GM21576 (cell line): Measurements from ENCODE around the gene C2CD3.
"Not testable (repeated sequence)": the region's sequence is repeated elsewhere in the genome, so short reads cannot be mapped to it uniquely, and the experiment has no call there.

ENCODE experiments used
- ATAC-seq: cut with Tn5 transposase; IDR thresholded peaks from one replicate; pipeline ENCODE4 v1.9.1; 2021; ENCODE audit warnings: mild to moderate bottlenecking, moderate library complexity; ENCODE audit not compliant: unreplicated experiment

Gene C2CD3

DNA sequence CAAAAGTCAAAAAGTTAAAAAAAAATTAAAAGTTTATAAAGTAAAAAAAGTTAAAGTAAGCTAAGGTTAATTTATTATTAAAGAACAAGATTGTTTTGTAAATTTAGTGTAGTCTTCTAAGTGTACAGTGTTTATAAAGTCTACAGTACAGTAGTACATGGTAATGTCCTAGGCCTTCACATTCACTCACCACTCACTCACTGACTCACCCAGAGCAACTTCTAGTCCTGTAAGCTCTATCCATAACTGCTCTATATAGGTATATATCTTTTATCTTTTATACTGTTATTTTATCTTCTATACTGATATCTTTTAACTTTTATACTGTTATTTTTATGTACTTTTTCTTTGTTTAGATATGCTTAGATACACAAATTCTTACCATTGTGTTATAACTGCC lies 11.2 kb downstream of the C2CD3 start:
- no peak for ATAC-seq

DNA sequence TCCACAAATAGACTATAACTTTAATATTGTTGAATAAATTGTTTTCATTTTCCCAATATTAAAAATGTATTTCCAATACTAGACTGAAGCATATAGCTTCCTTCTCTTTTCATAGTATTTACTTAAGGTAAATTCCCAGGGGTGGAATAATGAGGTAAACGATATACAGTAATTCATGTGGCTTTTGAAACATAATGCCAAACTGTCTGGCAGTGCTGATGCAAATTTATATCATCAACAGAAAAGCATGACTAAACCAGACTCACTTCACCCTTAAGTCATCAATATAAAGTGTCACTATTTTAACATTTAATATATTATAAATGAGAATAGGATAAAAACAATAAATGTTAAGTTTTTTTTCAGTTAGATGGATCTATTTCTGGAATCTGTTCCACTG lies 13.6 kb downstream of the C2CD3 start:
- ATAC-seq = no peak

DNA sequence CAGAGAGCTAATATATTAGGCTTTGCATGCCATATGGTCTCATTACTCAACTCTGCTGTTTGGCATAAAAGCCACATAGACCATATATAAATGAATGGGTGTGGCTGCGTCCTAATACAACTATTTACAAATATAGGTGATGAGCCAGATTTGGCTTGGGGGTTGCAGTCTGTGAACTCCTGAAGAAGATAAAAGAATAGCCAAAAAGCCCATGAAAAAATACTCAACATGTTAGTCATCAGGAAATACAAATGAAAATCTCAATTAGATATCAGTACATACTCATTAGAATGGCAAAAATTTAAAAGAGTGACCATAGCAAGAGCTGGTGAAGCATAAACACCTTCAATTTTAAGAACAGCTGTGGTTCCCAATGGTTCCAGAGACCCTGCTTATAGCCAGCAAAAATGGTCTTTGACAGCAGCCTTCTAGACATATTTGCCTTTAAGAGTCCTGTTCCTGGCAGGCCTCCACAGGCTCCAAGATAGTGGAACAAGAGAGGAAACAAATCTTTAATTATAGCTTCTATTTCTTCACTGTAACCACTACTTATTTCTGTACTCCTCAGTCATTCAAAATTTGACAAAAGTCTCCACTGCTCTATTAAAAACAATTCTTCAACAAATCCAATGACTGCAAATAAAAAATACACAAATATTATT lies 16.1 kb downstream of the C2CD3 start:
- no peak for ATAC-seq

DNA sequence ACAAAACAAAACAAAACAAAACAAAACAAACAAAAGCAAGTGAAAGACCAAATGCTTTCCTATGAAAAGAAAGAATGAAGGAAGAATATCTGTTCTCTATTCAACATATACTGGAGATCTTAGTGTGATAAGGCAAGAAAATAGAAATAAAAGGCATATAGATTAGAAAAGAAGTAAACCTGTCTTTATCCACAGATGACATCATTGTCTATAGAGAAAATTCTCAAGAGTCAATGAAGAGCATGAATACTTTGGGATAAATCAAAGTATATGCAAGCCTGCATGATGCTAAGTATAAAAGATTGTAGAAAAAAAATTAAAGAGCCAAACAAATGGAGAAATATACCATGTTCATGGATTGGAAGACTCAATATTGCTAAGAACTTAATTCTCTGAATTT lies 17.6 kb downstream of the C2CD3 start:
- no peak for ATAC-seq

DNA sequence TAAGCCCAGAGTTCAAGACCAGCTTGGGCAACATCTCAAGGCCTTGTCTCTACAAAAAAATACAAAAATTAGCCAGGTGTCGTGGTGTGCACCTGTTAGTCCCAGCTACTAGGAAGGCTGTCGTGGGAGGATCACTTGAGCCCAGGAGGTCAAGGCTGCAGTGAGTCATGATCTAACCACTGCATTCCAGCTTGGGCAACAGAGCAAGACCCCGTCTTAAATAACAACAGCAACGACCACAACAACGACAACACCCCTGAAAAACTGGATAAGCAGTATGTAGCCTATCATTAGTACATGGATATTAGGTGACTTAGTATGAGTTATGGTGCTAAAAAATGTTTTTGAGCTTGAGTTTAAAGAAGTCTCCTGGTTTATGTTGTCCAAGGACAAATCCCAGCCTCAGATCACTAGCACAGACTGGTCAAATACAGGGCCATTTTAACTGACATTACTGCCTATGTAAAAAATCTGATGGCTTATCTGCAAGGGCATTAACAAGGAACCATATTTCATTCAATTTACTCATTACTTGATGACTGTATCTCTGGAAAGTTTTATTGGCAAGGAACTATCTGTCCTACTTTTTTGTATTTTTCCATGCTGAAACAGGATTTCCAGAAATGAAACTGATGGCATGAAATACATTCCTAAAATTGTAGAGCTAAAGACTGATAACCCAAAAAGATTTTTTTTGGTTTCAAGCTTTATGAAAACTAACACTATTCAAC lies 23.4 kb downstream of the C2CD3 start:
- no peak for ATAC-seq

DNA sequence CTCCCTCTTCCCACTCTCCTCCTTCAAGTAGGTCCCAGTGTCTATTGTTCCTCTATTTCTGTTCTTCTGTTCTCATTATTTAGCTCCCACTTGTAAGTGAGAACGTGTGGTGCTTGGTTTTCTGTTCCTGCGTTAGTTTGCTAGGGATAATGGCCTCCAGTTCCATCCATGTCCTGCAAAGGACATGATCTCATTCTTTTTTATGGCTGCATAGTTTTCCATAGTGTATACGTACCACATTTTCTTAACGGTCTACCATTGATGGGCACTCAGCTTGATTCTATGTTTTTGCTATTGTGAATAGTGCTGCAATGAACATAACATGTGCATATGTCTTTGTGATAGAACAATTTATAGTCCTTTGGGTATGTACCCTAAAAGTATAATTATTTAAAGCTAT lies 26.2 kb downstream of the C2CD3 start:
- ATAC-seq = no peak

DNA sequence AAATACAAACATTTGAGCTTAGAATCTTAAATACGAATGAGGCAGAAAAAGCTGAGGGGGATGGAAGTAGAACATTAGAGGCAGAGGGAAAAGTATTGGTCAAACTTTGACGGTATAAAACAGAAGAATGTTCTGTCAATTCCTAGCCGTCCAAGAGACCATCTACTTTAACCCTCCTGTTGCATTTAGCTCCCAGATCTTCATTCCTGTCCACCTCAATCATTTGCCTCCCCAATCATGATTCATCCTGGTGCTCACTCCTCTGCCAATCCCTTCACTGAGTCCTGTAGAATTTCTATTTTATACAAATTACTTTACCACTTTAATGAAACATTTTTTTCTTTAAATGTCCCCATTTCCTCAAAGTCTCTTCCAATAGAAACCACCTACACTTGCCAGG lies 28.2 kb downstream of the C2CD3 start:
- ATAC-seq = no peak

DNA sequence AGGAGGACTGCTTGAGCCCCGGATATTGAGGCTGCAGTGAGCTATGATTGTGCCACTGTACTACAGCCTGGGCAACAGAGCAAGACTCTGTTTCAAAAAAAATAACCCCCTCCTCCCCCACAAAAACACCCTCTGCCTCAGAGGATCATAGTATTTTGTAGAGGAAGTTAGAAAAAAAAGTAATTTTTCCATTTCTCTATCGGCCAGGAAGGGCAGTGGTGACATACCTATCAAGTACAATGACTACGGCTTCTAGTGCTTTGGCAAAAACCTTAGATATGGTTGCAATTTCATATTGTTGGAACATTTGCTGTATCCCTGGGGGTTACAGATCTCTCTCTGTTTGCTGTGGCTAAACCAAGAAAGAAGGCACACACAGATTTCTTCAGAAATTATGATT lies 28.9 kb downstream of the C2CD3 start:
- ATAC-seq = no peak

DNA sequence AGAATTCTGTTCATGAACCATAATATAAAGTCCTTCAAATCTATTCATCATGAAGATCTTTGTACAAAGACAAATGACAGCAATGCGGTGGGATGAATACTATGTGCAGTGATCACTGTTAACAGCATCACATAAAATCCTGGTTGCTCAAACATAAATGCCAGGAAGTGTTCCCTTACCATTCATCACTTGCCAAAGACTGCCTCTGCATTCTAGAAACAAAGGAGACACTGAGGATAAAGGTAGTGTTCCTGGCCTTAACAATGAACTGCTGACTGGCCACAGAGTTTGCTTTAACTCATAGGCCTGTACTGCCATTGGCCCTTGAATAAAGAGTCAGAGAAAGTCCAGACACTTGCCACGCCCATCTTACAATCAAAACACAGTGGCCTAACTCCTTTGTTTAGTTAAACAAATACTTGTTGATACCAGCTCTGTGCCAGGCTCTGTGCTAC lies 29.5 kb downstream of the C2CD3 start:
- no peak for ATAC-seq

DNA sequence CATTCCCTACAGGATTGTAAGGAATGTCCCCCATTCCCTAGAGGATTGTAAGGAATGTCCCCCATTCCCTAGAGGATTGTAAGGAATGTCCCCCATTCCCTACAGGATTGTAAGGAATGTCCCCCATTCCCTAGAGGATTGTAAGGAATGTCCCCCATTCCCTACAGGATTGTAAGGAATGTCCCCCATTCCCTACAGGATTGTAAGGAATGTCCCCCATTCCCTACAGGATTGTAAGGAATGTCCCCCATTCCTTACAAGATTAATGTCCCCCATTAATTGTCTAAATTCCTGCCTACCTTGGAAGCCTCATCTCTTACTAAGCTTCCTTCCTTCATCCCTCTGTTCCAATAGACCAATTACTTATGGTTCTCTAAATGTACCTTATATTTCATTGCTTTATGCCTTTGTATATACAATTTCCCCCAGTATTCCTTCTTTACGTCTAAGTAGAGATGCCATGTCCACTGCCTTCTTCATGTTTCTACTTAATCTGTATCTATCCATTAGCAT lies 30.8 kb downstream of the C2CD3 start:
- not testable (repeated sequence) for ATAC-seq

DNA sequence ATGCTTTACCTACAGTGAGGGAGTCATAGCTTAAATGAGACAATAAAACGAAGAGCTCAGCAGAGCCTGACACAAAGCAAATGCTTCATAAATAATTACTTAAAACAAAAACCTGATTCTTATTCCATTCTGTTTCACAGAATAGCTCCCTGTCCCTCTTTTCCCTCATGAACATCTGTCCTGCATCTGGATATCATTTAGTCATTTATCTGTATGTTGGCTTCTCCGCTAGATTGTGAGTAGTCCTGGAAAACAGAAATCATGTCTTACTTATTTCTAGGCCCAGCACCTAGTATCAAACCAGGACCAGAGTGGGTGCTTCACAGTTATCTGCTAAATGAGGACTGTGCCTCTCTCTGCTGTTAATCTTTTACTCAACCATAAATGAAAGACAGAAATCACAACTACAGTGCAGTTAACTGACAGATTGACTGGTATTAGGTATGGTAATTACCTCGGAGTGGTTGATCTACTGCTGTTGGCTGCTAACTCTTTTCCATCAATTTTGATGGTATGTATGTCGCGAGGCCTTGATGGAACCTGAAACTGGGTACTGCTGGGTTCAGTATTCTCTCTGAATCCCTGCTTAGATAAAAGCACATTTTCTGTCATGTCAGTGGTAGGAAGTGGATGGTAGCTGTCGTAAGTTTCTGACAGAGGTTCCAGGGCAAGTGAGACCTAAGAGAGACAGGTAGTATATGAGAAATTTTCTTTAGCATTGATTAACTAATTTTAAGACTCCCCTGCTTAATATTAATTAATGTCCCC lies 31.5 kb downstream of the C2CD3 start:
- no peak for ATAC-seq

DNA sequence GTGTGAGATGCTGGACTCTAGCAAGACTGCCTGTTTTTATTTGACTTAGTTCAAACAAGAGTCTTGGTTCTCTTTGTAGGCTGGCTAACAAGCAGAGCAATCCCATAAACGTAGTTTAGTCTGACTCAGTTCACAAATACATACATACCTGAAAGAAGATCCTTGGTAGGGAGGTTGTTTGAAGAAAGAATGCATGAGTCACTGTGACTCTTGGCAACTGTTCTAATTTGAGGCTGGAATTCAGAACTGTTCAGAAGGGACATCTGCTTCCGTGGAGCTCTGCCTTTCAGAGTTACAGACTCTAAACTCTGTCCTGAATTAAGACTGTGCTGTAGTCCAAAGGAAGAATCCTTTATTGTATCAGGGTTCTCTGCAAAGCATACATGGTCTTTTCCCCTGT lies 32.2 kb downstream of the C2CD3 start:
- no peak for ATAC-seq

DNA sequence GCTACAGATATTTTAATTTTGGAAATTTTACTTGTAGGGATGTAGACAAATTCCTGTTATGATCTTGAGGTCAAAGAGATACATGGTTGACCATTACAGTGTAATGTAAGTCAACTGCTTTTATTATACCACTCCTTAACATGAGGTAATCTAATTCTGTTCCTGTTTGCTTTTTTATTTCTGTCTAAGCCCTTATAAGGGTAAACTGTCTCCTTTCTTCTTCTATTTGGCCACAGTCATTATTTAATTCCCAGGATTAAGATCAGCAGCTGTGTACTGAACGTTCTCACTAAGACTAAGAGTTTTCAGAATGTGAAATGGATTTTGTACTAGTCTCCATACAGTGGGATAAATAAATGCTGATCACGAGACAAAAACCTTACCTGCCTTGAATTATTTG lies 32.8 kb downstream of the C2CD3 start:
- no peak for ATAC-seq

DNA sequence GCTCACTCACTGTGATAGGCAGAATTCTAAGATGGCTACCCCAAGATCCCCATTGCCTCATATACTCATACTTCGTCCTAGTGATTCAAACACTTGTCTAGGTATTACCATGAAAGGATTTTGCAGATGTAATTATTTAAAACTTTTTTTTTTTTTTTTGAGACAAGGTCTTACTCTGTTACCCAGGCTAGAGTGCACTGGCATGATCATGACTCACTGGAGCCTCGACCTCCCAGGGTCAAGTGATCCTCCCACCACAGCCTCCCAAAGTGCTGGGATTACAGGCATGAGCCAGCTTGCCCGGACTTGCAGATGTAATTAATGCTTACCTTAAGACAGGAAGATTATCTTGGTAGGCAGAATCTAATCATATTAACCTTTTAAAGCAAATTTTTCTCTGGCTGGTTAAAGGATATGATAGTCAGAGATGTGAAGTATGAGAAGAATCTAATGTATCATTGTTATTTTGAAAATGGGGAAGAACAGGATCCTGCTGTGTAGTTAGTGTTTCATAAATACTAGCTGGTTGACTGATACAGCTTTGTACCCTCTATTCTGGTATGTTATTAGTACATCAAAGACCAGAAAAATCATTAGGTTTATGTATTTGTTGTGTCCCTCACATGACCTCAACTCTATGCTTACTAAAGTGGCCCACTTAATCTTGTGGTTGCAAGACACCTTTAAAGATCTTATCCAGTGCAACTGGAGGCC lies 35.5 kb downstream of the C2CD3 start:
- ATAC-seq = no peak

DNA sequence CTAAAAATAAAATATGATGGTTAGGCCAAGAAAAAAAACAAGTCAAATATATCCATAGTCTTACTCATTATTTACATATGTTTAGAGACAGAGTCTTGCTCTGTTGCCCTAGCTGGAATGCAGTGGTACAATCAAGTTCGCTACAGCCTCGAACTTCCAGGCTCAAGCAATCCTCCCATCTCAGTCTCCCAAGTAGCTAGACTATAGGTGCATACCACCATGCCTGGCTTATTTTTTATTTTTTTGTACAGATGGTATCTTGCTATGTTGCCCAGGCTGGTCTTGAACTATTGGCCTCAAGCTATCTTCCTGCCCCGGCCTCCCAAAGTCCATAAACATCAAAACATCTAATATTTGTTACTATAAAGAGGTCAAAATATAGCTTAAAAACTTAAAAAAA lies 36.1 kb downstream of the C2CD3 start:
- ATAC-seq = no peak

DNA sequence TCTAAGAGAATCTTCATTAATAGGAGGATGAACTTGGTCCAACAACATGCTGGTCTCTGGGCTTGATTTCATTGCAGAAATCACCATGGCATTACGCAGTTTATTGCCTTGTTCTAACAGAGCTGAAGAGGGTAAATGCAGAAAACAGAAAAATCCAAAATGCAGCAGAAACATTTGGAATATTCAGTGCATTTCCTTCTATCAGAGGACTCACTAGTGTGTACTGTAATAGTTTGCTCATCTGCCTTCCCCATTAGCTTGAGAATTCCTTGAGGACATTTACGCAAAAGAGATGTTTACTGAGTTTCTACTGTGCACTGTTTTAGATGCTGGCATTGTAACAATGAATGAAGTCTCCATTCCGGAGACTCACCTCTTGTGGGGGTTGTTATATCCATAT lies 37.4 kb downstream of the C2CD3 start:
- no peak for ATAC-seq

DNA sequence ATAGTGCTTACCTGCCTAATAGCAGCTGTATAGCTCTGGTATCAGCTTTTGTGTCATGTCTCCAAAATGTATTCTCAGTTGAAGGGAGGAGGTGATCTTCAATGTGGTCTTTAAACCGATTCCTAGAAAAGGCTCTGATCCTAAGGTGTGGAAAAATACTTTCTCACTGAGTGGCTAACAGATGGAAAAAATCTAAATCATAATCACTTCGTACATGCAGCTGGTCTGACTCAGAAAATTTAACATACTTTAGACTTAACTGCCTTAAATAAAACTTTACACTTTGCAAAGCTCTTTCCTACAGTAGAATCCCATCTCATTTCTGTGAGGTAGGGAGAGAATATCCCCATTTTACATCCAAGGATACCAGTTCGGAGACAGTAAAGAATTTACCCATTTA lies 38.0 kb downstream of the C2CD3 start:
- ATAC-seq = no peak

DNA sequence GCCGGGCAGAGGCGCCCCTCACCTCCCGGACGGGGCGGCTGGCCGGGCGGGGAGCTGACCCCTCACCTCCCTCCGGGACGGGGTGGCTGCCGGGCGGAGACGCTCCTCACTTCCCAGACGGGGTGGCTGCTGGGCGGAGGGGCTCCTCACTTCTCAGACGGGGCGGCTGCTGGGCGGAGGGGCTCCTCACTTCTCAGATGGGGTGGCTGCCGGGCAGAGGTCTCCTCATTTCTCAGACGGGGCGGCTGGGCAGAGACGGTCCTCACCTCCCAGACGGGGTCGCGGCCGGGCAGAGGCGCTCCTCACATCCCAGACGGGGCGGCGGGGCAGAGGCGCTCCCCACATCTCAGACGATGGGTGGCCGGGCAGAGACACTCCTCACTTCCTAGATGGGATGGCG lies 41.7 kb downstream of the C2CD3 start:
- not testable (repeated sequence) for ATAC-seq

DNA sequence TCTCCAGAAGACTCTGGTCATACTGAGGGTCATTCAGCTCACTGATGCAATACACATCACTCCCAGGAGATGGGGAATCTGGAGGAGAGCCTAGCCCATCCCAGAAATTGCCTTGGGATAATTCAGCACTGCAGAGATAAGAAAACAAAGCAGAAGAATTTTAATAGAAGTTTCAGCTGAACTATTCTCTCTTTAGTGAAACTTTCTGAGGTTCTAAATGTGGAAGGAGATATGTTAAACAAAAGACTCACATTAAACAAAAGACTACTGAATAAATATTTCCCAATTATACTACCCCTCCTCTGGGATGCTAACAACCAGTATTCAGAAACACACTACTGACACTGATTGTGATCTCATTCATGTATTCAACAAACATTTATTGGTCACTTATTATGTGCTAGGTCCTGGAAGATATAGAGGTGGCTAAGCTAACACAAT lies 47.8 kb downstream of the C2CD3 start:
- no peak for ATAC-seq

DNA sequence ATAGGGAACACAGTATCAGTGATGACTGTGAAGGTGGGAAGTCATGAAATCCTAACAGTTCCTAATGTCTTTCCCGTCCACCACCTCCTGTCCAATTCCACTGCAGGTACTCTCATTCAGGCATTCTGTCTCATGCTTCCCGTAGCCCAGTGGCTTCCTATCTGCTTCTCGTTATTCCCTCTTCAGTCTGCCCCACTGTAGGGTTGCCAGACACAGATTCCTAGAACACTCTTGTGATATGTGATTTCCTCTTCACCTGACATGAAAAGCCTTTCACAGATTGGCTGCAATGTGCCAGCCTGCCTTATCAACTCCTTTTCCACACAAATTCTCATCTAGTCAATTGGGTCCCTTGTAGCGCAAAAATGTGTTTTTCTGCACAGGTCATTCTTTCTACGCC lies 49.0 kb downstream of the C2CD3 start:
- no peak for ATAC-seq
